Activated CD4-positive, alpha-beta T cell treated with anti-CD3 and anti-CD28 coated beads, Interleukin-2, amount 10 ng/mL, durations not matched to agents 7 days and 5 days (primary cell): ENCODE data around the gene SV2B. TPM values are rescaled to one million over a fixed set of nuclear protein-coding genes. Genes with fewer than 3 reads are reported as not detected.
"Not testable (repeated sequence)": the region's sequence is repeated elsewhere in the genome, so short reads cannot be mapped to it uniquely, and the experiment has no call there.

ENCODE experiments used
- CTCF ChIA-PET: fragments of 350-600 bp; sonication (Branson Sonifier 250); formaldehyde crosslinking; loops from one replicate; lab custom pipeline; 2021; ENCODE audit warnings: antibody characterized with exemption; lab: Charles Lee
- POLR2A ChIA-PET: fragments of 350-600 bp; sonication (Branson Sonifier 250); formaldehyde crosslinking; loops from one replicate; lab custom pipeline; 2021; ENCODE audit warnings: antibody characterized with exemption; lab: Charles Lee
- DNase-seq: peaks from one replicate; pipeline ENCODE4 v3.0.0-alpha.2; 2020
- H3K27ac Mint-ChIP-seq: one replicate; pipeline ENCODE4 v1.8.0; 2021; ENCODE audit warnings: mild to moderate bottlenecking, moderate library complexity, mixed read lengths
- H3K27me3 Mint-ChIP-seq: one replicate; pipeline ENCODE4 v1.8.0; 2021; ENCODE audit warnings: mixed read lengths
- H3K36me3 Mint-ChIP-seq: one replicate; pipeline ENCODE4 v1.8.0; 2021; ENCODE audit warnings: low read depth, mixed read lengths
- H3K4me1 Mint-ChIP-seq: one replicate; pipeline ENCODE4 v1.8.0; 2021; ENCODE audit warnings: mixed read lengths
- H3K4me3 Mint-ChIP-seq: one replicate; pipeline ENCODE4 v1.8.0; 2021; ENCODE audit warnings: mild to moderate bottlenecking, moderate library complexity, mixed read lengths
- H3K9me3 Mint-ChIP-seq: one replicate; pipeline ENCODE4 v1.8.0; 2021; ENCODE audit warnings: mixed read lengths
- total RNA-seq, 2 experiments: library from RNA; stranded (reverse); gene quantifications; one replicate each; pipeline ENCODE4 v1.2.3, GENCODE V29; 2021

Gene SV2B
- total RNA-seq, 2 experiments from 2014 or later, result 0.02 TPM

GRCh38 chr15:91336687-91337086, 236.6 kb downstream of the SV2B start:
- H3K36me3 Mint-ChIP-seq, result no peaks in the 10 kb centered on the region
- no peak for DNase-seq
- peaks cover 14% of the 10 kb centered on the region for H3K27me3 Mint-ChIP-seq
- no peak overlapping the region for H3K4me3 Mint-ChIP-seq
- no peak overlapping the region for H3K27ac Mint-ChIP-seq
- H3K9me3 Mint-ChIP-seq, result no peaks in the 10 kb centered on the region
- ChIA-PET POLR2A (no interaction called here), CTCF (no interaction called here)
- H3K4me1 Mint-ChIP-seq, result peaks cover 12% of the 10 kb centered on the region

- Mint-ChIP-seq H3K9me3 (no peaks in the 10 kb centered on the region), H3K4me1 (peaks cover 15% of the 10 kb centered on the region), H3K4me3 (no peak overlapping the region), H3K27ac (no peak overlapping the region), H3K36me3 (no peaks in the 10 kb centered on the region), H3K27me3 (peaks cover 21% of the 10 kb centered on the region)
- ChIA-PET CTCF (interaction anchor here (1.1 kb wide), 1 partner anchor 9 kb away, joined by 3 read pairs; no protein-coding TSS in a partner anchor), POLR2A (no interaction called here)
- peak; percentile 18 for DNase-seq
Measured at GRCh38 chr15:91338766-91339165, 238.7 kb downstream of the SV2B start.

- Mint-ChIP-seq H3K4me3 (no peak overlapping the region), H3K27me3 (peaks cover 27% of the 10 kb centered on the region), H3K4me1 (peaks cover 8% of the 10 kb centered on the region), H3K9me3 (peaks cover 9% of the 10 kb centered on the region), H3K36me3 (peaks cover 5% of the 10 kb centered on the region), H3K27ac (no peak overlapping the region)
- no peak for DNase-seq
- CTCF ChIA-PET, result interaction anchor here (0.7 kb wide), 1 partner anchor 84 kb away, joined by 4 read pairs; no protein-coding TSS in a partner anchor
- POLR2A ChIA-PET, result no interaction called here
Measured at GRCh38 chr15:91342097-91342496, 242.0 kb downstream of the SV2B start.

DNA sequence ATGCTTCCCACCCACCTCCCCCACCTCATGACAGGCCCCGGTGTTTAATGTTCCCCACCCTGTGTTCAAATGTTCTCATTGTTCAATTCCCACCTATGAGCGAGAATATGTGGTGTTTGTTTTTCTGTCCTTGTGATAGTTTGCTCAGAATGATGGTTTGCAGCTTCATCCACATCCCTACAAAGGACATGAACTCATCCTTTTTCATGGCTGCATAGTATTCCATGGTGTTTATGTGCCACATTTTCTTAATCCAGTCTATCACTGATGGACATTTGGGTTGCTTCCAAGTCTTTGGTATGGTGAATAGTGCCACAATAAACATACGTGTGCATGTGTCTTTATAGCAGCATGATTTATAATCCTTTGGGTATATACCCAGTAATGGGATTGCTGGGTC, 244.9 kb downstream of the SV2B start:
- peaks cover 24% of the 10 kb centered on the region for H3K27me3 Mint-ChIP-seq
- H3K27ac Mint-ChIP-seq, H3K9me3 Mint-ChIP-seq, DNase-seq, CTCF ChIA-PET, POLR2A ChIA-PET, H3K4me3 Mint-ChIP-seq, H3K36me3 Mint-ChIP-seq: not testable (repeated sequence)
- H3K4me1 Mint-ChIP-seq, result peaks cover 24% of the 10 kb centered on the region

DNA sequence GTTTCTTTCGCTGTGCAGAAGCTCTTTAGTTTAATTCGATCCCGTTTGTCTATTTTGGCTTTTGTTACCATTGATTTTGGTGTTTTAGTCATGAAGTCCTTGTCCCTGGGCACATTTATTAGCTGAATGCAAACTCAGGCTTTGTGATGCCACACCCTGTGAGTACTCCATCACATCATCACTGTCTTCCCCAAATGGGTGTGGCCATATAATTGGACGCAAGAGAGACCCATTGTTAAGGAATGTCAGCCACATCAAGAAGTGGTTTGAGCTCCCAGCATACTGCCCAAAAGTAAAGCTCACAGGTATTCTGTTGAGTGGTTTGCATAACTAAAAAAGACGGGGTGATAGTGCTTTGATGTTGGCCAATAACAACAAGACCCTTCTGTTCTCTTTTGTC, 245.7 kb downstream of the SV2B start:
- Mint-ChIP-seq H3K27ac (no peak overlapping the region), H3K27me3 (peaks cover 22% of the 10 kb centered on the region), H3K4me3 (no peak overlapping the region), H3K36me3 (peaks cover 5% of the 10 kb centered on the region), H3K9me3 (peaks cover 9% of the 10 kb centered on the region), H3K4me1 (peaks cover 26% of the 10 kb centered on the region)
- ChIA-PET CTCF (no interaction called here), POLR2A (no interaction called here)
- DNase-seq, result no peak

DNA sequence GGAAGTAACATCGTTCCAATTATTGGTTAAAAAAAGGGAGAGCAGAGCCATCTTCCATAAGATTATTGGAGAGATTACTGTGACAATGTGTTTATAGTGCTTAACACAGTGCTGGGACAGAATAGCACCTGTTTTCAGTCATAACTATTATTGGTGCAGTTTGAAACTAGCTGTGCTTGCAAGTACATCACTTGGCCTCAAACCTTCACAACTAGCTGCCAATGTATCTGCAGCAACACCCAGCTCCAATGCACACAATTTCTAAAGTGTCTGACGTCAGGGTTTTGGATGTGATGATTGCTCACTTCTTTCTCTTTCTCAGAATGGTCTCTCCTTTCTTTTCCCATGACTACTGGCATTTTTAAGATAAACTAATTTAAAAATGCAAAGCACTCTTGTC, 246.2 kb downstream of the SV2B start:
- Mint-ChIP-seq H3K4me1 (peaks cover 26% of the 10 kb centered on the region), H3K9me3 (peaks cover 9% of the 10 kb centered on the region), H3K4me3 (no peak overlapping the region), H3K27ac (no peak overlapping the region), H3K27me3 (peaks cover 19% of the 10 kb centered on the region), H3K36me3 (peaks cover 5% of the 10 kb centered on the region)
- no peak for DNase-seq
- POLR2A ChIA-PET, result no interaction called here
- CTCF ChIA-PET, result no interaction called here

DNA sequence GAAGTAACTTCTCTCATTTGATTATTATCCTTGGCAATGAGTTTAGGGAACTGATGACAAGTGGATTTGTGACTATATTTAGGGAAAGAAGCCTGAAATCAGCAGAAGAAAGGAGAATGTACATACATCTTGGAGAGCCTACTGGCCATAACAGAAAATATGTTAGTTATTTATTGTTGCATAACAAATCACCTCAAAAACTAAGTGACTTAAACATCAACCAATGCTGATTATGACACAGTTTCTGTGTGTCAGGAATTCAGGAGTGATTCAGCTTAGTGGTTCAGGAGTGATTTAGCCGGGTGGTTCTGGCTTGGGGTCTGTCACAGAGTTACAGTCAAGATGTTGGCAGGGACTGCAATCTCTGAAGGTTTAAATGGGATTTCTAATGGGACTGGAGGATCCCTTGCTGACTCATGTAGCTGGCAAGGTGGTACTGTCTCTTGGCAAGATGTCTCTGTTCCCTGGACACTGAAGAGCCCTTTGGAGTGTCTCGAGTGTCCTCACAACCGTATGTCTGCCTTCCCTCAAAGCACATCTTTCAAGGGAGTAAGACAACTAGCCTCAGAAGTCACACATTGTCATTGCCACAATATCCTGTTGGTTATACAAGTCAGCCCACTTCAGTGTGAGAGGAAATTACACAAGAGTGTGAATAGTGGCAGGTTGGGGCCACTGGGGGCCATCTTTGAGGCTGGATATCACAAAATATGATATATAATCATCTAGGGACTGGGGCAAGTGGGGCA, 248.9 kb downstream of the SV2B start:
- Mint-ChIP-seq H3K27me3 (peaks cover 13% of the 10 kb centered on the region), H3K4me1 (peaks cover 21% of the 10 kb centered on the region), H3K36me3 (peaks cover 5% of the 10 kb centered on the region), H3K9me3 (peaks cover 12% of the 10 kb centered on the region), H3K4me3 (no peak overlapping the region), H3K27ac (peak overlapping the region; percentile 54)
- ChIA-PET CTCF (no interaction called here), POLR2A (no interaction called here)
- peak; percentile 37 for DNase-seq

Other genes starting within 250 kb of the SV2B start
- gene FURIN, start 231.7 kb upstream of the SV2B start, total RNA-seq, result 100 to 1,000 TPM; 148 to 153 TPM
- 10 to 100 TPM in 1 of 2 experiments, 1 to 10 TPM in 1; 8.6 to 10.7 TPM for gene FES, start 215.8 kb upstream of the SV2B start, total RNA-seq
- gene MAN2A2, start 197.0 kb upstream of the SV2B start, total RNA-seq, result 10 to 100 TPM; 77.4 to 97.4 TPM
- 10 to 100 TPM; 22.9 to 26.2 TPM for gene HDDC3, start 167.7 kb upstream of the SV2B start, total RNA-seq
- gene UNC45A, start 165.0 kb upstream of the SV2B start, total RNA-seq, result 10 to 100 TPM; 59.3 to 69.8 TPM
- gene RCCD1, start 145.4 kb upstream of the SV2B start, total RNA-seq, result 10 to 100 TPM; 30.8 to 35.9 TPM
- gene PRC1, start 105.7 kb upstream of the SV2B start, total RNA-seq, result 100 to 1,000 TPM; 179 to 196 TPM
- 10 to 100 TPM; 17.9 to 19.7 TPM for gene VPS33B, start 77.7 kb upstream of the SV2B start, total RNA-seq